ENCODE data around the gene THAP6.
"Not testable (repeated sequence)": the region's sequence is repeated elsewhere in the genome, so short reads cannot be mapped to it uniquely, and the experiment has no call there.

DNA sequence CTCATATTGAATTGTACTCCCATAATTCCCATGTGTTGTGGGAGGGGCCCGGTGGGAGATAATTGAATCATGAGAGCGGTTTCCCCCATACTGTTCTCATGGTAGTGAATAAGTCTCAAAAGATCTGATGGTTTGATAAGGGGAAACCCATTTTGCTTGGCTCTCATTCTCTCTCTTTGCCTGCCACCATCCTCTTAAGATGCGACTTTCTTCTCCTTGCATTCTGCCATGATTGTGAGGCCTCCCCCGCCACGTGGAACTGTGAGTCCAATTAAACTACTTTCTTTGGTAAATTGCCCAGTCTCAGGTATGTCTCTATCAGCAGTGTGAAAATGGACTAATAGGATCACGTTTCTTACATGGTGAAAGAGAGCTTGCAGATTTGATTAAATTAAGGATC is 23.0 kb downstream of the THAP6 start:
- TF ChIP-seq, protein P1, sequence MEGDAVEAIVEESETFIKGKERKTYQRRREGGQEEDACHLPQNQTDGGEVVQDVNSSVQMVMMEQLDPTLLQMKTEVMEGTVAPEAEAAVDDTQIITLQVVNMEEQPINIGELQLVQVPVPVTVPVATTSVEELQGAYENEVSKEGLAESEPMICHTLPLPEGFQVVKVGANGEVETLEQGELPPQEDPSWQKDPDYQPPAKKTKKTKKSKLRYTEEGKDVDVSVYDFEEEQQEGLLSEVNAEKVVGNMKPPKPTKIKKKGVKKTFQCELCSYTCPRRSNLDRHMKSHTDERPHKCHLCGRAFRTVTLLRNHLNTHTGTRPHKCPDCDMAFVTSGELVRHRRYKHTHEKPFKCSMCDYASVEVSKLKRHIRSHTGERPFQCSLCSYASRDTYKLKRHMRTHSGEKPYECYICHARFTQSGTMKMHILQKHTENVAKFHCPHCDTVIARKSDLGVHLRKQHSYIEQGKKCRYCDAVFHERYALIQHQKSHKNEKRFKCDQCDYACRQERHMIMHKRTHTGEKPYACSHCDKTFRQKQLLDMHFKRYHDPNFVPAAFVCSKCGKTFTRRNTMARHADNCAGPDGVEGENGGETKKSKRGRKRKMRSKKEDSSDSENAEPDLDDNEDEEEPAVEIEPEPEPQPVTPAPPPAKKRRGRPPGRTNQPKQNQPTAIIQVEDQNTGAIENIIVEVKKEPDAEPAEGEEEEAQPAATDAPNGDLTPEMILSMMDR (IDR thresholded peaks at IDR 0.05): not testable (repeated sequence)
- TF ChIP-seq POLR2A (IDR thresholded peaks at IDR 0.05): not testable (repeated sequence)

Data from right lobe of liver (tissue), 4 donors.